ENCODE measurements around the gene TBATA.
"Not testable (repeated sequence)": the region's sequence is repeated elsewhere in the genome, so short reads cannot be mapped to it uniquely, and the experiment has no call there.

The TBATA gene

GRCh38 chr10:70779088-70779487 lies 6.1 kb downstream of the TBATA start:
- no peak for DNase-seq (ENCODE audit: low read depth in 2 of 2)

GRCh38 chr10:70778267-70778924 lies 6.8 kb downstream of the TBATA start:
- no peak for DNase-seq (ENCODE audit: low read depth in 2 of 2)

- no peak for DNase-seq (ENCODE audit: low read depth in 2 of 2)
Measured at GRCh38 chr10:70777063-70777875, 7.9 kb downstream of the TBATA start.

GRCh38 chr10:70776455-70777005 lies 8.6 kb downstream of the TBATA start:
- no peak for DNase-seq (ENCODE audit: low read depth in 2 of 2)

- DNase-seq (ENCODE audit: low read depth in 2 of 2): no peak
Measured at GRCh38 chr10:70775679-70776454, 9.3 kb downstream of the TBATA start.

GRCh38 chr10:70774810-70775678 lies 10.1 kb downstream of the TBATA start:
- no peak for DNase-seq (ENCODE audit: low read depth in 2 of 2)

GRCh38 chr10:70773965-70774809 lies 11.0 kb downstream of the TBATA start:
- DNase-seq (ENCODE audit: low read depth in 2 of 2): no peak

- DNase-seq (ENCODE audit: low read depth in 2 of 2): no peak
Measured at GRCh38 chr10:70773461-70773860, 11.7 kb downstream of the TBATA start.

GRCh38 chr10:70772627-70773026 lies 12.6 kb downstream of the TBATA start:
- no peak for DNase-seq (ENCODE audit: low read depth in 2 of 2)

GRCh38 chr10:70771311-70772194 lies 13.6 kb downstream of the TBATA start:
- no peak for DNase-seq (ENCODE audit: low read depth in 2 of 2)

- DNase-seq (ENCODE audit: low read depth in 2 of 2): not testable (repeated sequence)
Measured at GRCh38 chr10:70770516-70770915, 14.7 kb downstream of the TBATA start.

GRCh38 chr10:70770001-70770400 lies 15.2 kb downstream of the TBATA start:
- DNase-seq (ENCODE audit: low read depth in 2 of 2): no peak

GRCh38 chr10:70769121-70769520 lies 16.1 kb downstream of the TBATA start:
- no peak for DNase-seq (ENCODE audit: low read depth in 2 of 2)

GRCh38 chr10:70768026-70768685 lies 17.0 kb downstream of the TBATA start:
- not testable (repeated sequence) for DNase-seq (ENCODE audit: low read depth in 2 of 2)

GRCh38 chr10:70765794-70766594 lies 19.2 kb downstream of the TBATA start:
- DNase-seq (ENCODE audit: low read depth in 2 of 2): no peak

GRCh38 chr10:70763567-70763966 lies 21.6 kb downstream of the TBATA start:
- no peak for DNase-seq (ENCODE audit: low read depth in 2 of 2)

GRCh38 chr10:70762441-70763175 lies 22.6 kb downstream of the TBATA start:
- DNase-seq (ENCODE audit: low read depth in 2 of 2): no peak

Measured in activated CD8-positive, alpha-beta memory T cell treated with anti-CD3 and anti-CD28 coated beads for 4 hours (primary cell).